Body of pancreas (tissue), 4 donors: ENCODE measurements around the gene SMAP1. TPM values are rescaled to one million over a fixed set of nuclear protein-coding genes. Genes with fewer than 3 reads are reported as not detected.

ENCODE experiments used
- ATAC-seq: fragments of 150-250 bp; one replicate; pipeline ENCODE4 v1.9.1; 2016
- DNase-seq, 4 donors: peaks; one replicate each; pipeline ENCODE4 v3.0.0-alpha.2; 2019
- H3K27ac ChIP-seq, 4 donors: fragments of 200-600 bp; sonication (generic); 1 replicate in 3 of 4; 2 replicates in 1 of 4; pipeline versions ENCODE4 v1.5.1 to v1.6.1; 2016 to 2019; ENCODE audit warnings: mild to moderate bottlenecking in 1 of 4, mixed read lengths in 1 of 4, moderate library complexity in 1 of 4
- H3K27me3 ChIP-seq, 2 donors: fragments of 200-600 bp; sonication (generic); one replicate each; pipeline ENCODE4 v1.6.0; 2016; ENCODE audit warnings: mild to moderate bottlenecking in 1 of 2
- H3K36me3 ChIP-seq, 2 donors: fragments of 200-600 bp; sonication (generic); replicated peaks in 1 of 2; 2 replicates each; pipeline ENCODE4 v1.5.1; 2016; ENCODE audit warnings: low read depth in 2 of 2; ENCODE audit not compliant: insufficient read depth in 1 of 2
- H3K4me1 ChIP-seq: fragments of 200-600 bp; sonication (generic); one replicate; pipeline ENCODE4 v1.6.0; 2016
- H3K4me3 ChIP-seq, 2 donors: fragments of 200-600 bp; sonication (generic); 1 replicate in 1 of 2; 2 replicates in 1 of 2; pipeline ENCODE4 v1.5.1; 2016 to 2019
- H3K9me3 ChIP-seq, 3 donors: fragments of 200-600 bp; sonication (generic); 1 replicate in 2 of 3; 2 replicates in 1 of 3; pipeline ENCODE4 v1.5.1; 2016
- CTCF ChIP-seq, 7 experiments: fragments of 450-650 bp in 4 of 7; fragments of 200-600 bp in 3 of 7; sonication (generic) in 3 of 7; IDR thresholded peaks; one replicate each; pipeline ENCODE4 v1.5.1; 2016 to 2019; ENCODE audit warnings: antibody characterized with exemption in 7 of 7
- POLR2A ChIP-seq, 3 donors: fragments of 450-650 bp; IDR thresholded peaks; one replicate each; pipeline ENCODE4 v1.6.1; 2016; ENCODE audit warnings: antibody characterized with exemption in 3 of 3, mild to moderate bottlenecking in 2 of 3
- WGBS, 2 donors: methylation state at CpG; one replicate each; pipeline ENCODE4 v1.1.5; 2017; 5-methylcytosine and 5-hydroxymethylcytosine counted together
- intact Hi-C: fragments of 100-400 bp; cut with DNase I; formaldehyde crosslinking; loops from one replicate; pipeline ENCODE4 v1.15.1; 2023
- total RNA-seq, 2 donors: library from RNA; depleted of rRNA; stranded (reverse); fragments of >200 nt; gene quantifications; one replicate each; pipeline ENCODE4 v1.1.0, GENCODE V29; 2016

Gene SMAP1
- total RNA-seq, 2 donors from 2014 or later, result 22.1 to 34.3 TPM

GRCh38 chr6:70820778-70821177 is 153.1 kb downstream of the SMAP1 start:
- Histone ChIP-seq H3K27ac (no peak overlapping the region), H3K4me3 (no peak overlapping the region), H3K36me3 (no peaks in the 10 kb centered on the region), H3K27me3 (no peaks in the 10 kb centered on the region), H3K4me1 (peaks cover 8% of the 10 kb centered on the region), H3K9me3 (no peaks in the 10 kb centered on the region)
- no peak for ATAC-seq
- WGBS, 2 donors, result 49 to 52% methylated on average over 2 of the region's 2 CpGs
- DNase-seq, result no peak
- TF ChIP-seq CTCF (IDR thresholded peaks at IDR 0.05), result no peak
- TF ChIP-seq POLR2A (IDR thresholded peaks at IDR 0.05), result no peak
- intact Hi-C loops, result no loop called here

GRCh38 chr6:70821751-70822150 is 154.1 kb downstream of the SMAP1 start:
- no peak for ATAC-seq
- no peaks in the 10 kb centered on the region for H3K9me3 ChIP-seq
- H3K4me1 ChIP-seq, result no peaks in the 10 kb centered on the region
- TF ChIP-seq CTCF (IDR thresholded peaks at IDR 0.05) (no peak), POLR2A (IDR thresholded peaks at IDR 0.05) (no peak)
- H3K27me3 ChIP-seq, result no peaks in the 10 kb centered on the region
- intact Hi-C loops, result no loop called here
- no peak overlapping the region for H3K27ac ChIP-seq
- WGBS, 2 donors, result 94 to 95% methylated on average over 2 of the region's 2 CpGs
- DNase-seq, result no peak
- H3K36me3 ChIP-seq, result no peaks in the 10 kb centered on the region
- H3K4me3 ChIP-seq, result no peak overlapping the region

- intact Hi-C loops, result no loop called here
- WGBS, 2 donors, result 93 to 100% methylated on average over 1 of the region's 1 CpG
- H3K27ac ChIP-seq, result no peak overlapping the region
- no peaks in the 10 kb centered on the region for H3K27me3 ChIP-seq
- no peaks in the 10 kb centered on the region for H3K9me3 ChIP-seq
- no peak for DNase-seq
- TF ChIP-seq POLR2A (IDR thresholded peaks at IDR 0.05), result no peak
- no peak for TF ChIP-seq CTCF (IDR thresholded peaks at IDR 0.05)
- no peaks in the 10 kb centered on the region for H3K36me3 ChIP-seq
- ATAC-seq, result no peak
- H3K4me3 ChIP-seq, result no peak overlapping the region
- H3K4me1 ChIP-seq, result no peaks in the 10 kb centered on the region
These were observed 156.0 kb downstream of the SMAP1 start for GRCh38 chr6:70823651-70824050.

- no peaks in the 10 kb centered on the region for H3K27me3 ChIP-seq
- intact Hi-C loops, result no loop called here
- DNase-seq, result no peak
- no peaks in the 10 kb centered on the region for H3K4me1 ChIP-seq
- ATAC-seq, result no peak
- no peaks in the 10 kb centered on the region for H3K9me3 ChIP-seq
- TF ChIP-seq POLR2A (IDR thresholded peaks at IDR 0.05) (no peak), CTCF (IDR thresholded peaks at IDR 0.05) (no peak)
- H3K4me3 ChIP-seq, result no peak overlapping the region
- WGBS, 2 donors, result 96 to 98% methylated on average over 3 of the region's 3 CpGs
- H3K36me3 ChIP-seq, result no peaks in the 10 kb centered on the region
- H3K27ac ChIP-seq, result no peak overlapping the region
These were observed 163.7 kb downstream of the SMAP1 start for GRCh38 chr6:70831427-70831826.

GRCh38 chr6:70834520-70834919 is 166.8 kb downstream of the SMAP1 start:
- WGBS, 2 donors, result 82 to 87% methylated on average over 2 of the region's 2 CpGs
- no peak for DNase-seq
- intact Hi-C loops, result no loop called here
- H3K4me3 ChIP-seq, result no peak overlapping the region
- no peak overlapping the region for H3K27ac ChIP-seq
- H3K4me1 ChIP-seq, result no peaks in the 10 kb centered on the region
- no peaks in the 10 kb centered on the region for H3K27me3 ChIP-seq
- no peak for ATAC-seq
- H3K36me3 ChIP-seq, result no peaks in the 10 kb centered on the region
- TF ChIP-seq POLR2A (IDR thresholded peaks at IDR 0.05), result no peak
- no peak for TF ChIP-seq CTCF (IDR thresholded peaks at IDR 0.05)
- H3K9me3 ChIP-seq, result no peaks in the 10 kb centered on the region
